GM21825 (cell line): ENCODE measurements around the gene NFE2.

Experiments used
- ATAC-seq: cut with Tn5 transposase; IDR thresholded peaks from one replicate; pipeline ENCODE4 v1.9.1; 2021; ENCODE audit warnings: mild to moderate bottlenecking, moderate library complexity; ENCODE audit not compliant: unreplicated experiment

The NFE2 gene

GRCh38 chr12:54253240-54253639 is 47.6 kb downstream of the NFE2 start:
- no peak for ATAC-seq

GRCh38 chr12:54251667-54252284 is 49.0 kb downstream of the NFE2 start:
- no peak for ATAC-seq

DNA sequence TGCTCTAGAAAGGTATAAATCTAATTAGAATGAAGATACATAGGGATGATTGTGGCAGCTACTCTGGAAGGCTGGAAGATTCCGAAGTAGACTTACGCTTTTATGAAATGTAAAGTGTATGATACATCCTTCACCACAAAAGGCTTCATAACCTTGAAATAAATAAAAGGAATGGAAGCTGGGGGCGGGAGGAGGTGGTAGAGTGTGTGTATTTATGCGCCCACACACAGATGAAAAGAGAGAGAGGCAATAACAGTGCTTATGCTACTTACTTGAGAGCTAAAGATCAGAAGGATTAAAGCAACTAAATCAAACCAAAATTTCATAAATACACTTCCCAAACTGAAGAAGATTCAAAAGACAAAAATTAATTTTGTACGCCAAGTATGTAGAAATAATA is 51.3 kb downstream of the NFE2 start:
- no peak for ATAC-seq

DNA sequence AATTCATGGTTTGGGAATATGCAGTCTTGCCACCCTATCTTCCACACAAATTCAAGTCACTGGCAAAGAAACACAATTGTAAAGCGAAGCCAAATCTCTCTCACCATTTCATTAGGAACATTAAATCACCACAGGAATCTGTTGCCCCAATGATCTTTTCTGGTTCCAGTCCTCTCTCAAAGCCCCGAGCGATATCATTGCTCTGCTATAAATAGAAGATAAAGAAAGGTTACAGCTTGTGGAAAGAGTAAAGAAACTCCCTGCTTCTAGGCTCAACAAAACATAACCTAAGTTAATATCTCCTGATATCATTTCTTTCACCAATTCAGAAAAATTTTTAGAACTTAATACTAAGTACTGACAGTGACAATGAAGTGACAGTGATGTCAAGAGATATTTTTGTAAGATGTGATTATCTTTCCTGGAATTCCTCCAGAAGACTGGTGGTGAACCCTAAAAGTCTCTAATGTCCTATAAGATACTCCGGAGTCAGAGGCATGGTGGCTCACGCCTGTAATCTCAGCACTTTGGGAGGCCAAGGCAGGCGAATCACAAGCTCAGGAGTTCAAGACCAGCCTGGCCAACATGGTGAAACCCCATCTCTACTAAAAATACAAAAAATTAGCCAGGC is 54.7 kb downstream of the NFE2 start:
- ATAC-seq: no peak
